Nephron progenitor cell (in vitro differentiated cells): ENCODE measurements around the gene IL1RAPL2.

Experiments used
- DNase-seq: peaks from one replicate; pipeline ENCODE4 v3.0.0; 2021
- H3K27ac Mint-ChIP-seq: 2 replicates; pipeline ENCODE4 v1.8.0; 2021; ENCODE audit warnings: mild to moderate bottlenecking, moderate library complexity, mixed read lengths
- H3K27me3 Mint-ChIP-seq: 2 replicates; pipeline ENCODE4 v1.8.0; 2021; ENCODE audit warnings: mild to moderate bottlenecking, low read depth, mixed read lengths; ENCODE audit not compliant: poor library complexity
- H3K36me3 Mint-ChIP-seq: 2 replicates; pipeline ENCODE4 v1.8.0; 2021; ENCODE audit warnings: low read depth, mixed read lengths
- H3K4me1 Mint-ChIP-seq: 2 replicates; pipeline ENCODE4 v1.8.0; 2021; ENCODE audit warnings: mixed read lengths
- H3K4me3 Mint-ChIP-seq: 2 replicates; pipeline ENCODE4 v1.8.0; 2021; ENCODE audit warnings: mild to moderate bottlenecking, moderate library complexity, mixed read lengths
- H3K9me3 Mint-ChIP-seq: 2 replicates; pipeline ENCODE4 v1.8.0; 2021; ENCODE audit warnings: mild to moderate bottlenecking, moderate library complexity, mixed read lengths
- TF ChIP-seq, protein P1 (sequence below): fragments of 200-600 bp; sonication (generic); IDR thresholded peaks from 2 replicates; pipeline ENCODE4 v1.5.0; 2021; ENCODE audit warnings: antibody characterized with exemption

IL1RAPL2 gene

DNA sequence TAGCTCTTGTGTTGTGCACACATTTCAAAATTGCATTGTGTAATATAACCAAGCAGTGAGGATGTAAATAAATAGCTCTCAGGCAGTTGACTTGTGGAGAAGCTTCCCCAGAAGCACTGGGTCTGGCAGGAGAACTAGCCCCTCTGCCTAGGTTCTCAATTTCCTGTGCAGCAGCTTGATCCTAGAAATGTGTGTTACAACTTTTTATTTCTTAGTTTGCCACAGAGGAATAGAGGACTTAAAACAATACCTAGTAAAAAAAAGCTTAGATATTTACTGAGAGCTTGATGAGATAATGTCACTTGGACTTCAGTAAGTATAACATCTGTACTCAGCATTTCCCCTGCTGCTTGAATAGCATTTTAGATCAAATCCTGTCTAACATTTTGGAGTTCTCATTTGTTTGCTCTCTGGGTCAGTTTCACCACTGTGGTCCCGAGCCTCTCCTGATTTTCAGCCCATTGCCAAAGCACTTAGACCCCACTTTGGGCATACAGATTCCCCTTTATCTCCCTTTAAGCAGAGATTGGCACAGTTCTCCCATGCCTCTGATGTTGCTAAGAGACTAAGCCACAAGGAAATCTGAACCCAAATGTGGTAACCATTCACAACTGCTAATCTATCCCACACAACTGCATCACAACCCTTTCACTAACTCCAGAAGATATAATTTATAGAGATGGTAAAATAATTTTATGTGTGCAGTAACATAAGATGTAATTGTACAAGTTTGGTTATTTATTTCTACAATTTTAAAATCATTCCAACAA lies 1158.2 kb downstream of the IL1RAPL2 start:
- Mint-ChIP-seq H3K27me3 (peaks cover 2% of the 10 kb centered on the region), H3K9me3 (peaks cover 4% of the 10 kb centered on the region), H3K4me1 (peaks cover 5% of the 10 kb centered on the region), H3K4me3 (no peak overlapping the region), H3K36me3 (no peaks in the 10 kb centered on the region), H3K27ac (no peak overlapping the region)
- TF ChIP-seq, protein P1, sequence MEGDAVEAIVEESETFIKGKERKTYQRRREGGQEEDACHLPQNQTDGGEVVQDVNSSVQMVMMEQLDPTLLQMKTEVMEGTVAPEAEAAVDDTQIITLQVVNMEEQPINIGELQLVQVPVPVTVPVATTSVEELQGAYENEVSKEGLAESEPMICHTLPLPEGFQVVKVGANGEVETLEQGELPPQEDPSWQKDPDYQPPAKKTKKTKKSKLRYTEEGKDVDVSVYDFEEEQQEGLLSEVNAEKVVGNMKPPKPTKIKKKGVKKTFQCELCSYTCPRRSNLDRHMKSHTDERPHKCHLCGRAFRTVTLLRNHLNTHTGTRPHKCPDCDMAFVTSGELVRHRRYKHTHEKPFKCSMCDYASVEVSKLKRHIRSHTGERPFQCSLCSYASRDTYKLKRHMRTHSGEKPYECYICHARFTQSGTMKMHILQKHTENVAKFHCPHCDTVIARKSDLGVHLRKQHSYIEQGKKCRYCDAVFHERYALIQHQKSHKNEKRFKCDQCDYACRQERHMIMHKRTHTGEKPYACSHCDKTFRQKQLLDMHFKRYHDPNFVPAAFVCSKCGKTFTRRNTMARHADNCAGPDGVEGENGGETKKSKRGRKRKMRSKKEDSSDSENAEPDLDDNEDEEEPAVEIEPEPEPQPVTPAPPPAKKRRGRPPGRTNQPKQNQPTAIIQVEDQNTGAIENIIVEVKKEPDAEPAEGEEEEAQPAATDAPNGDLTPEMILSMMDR = no peak
- DNase-seq = no peak

DNA sequence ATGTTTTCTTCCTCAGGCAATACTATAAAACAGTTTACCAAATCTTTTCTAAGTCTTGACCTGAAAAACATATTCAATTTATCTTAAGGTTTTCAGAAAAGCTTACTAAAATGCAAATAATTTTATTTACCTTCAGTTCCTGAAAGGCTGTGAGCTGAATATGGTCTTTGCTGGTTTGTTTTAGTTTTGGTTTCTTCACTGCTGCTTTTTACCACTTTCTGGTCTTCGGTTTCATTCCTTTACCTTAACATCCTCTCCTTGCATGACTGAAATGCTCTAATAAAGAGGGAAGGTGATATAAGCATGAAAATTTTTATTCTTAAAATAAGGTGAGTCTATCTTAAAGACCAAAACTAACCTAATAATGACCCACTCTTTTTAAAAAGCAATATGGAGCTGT lies 1159.2 kb downstream of the IL1RAPL2 start:
- peaks cover 7% of the 10 kb centered on the region for H3K9me3 Mint-ChIP-seq
- H3K4me1 Mint-ChIP-seq = peaks cover 5% of the 10 kb centered on the region
- H3K27me3 Mint-ChIP-seq = peaks cover 2% of the 10 kb centered on the region
- no peak overlapping the region for H3K4me3 Mint-ChIP-seq
- H3K36me3 Mint-ChIP-seq = no peaks in the 10 kb centered on the region
- TF ChIP-seq, protein P1 = no peak
- no peak overlapping the region for H3K27ac Mint-ChIP-seq
- no peak for DNase-seq

DNA sequence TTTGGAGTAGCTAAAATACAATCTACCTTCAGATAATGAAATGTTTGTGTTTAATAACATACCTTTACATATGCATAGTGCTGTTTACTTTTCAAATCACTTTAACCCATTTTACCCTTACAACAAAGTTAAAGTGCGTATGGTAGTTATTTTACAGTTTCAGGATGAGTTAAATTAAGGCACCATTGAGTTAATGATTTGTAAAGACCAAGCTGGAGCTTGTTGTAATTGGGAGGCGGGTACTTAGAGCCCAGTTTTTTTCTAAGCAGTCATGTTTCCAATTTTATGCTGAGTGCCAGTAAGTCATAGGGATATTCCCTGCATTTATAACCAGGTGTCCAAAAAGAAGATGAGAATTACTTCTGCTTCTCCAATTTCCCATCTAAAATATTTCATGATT lies 1172.2 kb downstream of the IL1RAPL2 start:
- DNase-seq = no peak
- Mint-ChIP-seq H3K4me3 (no peak overlapping the region), H3K27me3 (no peaks in the 10 kb centered on the region), H3K36me3 (no peaks in the 10 kb centered on the region), H3K4me1 (no peaks in the 10 kb centered on the region), H3K27ac (no peak overlapping the region), H3K9me3 (peaks cover 25% of the 10 kb centered on the region)
- TF ChIP-seq, protein P1 = no peak

DNA sequence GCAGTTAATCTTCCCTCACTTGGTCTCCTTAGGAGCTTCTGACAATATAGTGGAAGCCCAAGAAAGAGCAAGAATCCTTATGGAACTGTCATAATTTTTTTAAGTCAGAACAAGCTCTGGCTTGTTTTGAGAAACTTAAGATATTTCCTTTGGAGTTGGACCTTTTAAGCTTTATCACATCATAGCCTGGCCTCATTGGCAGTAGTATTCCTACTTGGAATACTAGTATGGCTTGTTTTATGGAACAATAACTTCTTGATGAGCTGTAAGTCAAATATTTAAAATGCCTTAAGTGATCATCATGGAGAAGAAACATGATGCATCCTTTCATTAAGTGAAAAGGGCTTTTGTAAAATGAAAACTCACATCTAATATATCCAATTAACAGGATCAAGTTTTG lies 1178.3 kb downstream of the IL1RAPL2 start:
- Mint-ChIP-seq H3K36me3 (no peaks in the 10 kb centered on the region), H3K4me1 (no peaks in the 10 kb centered on the region), H3K27me3 (peaks cover 7% of the 10 kb centered on the region), H3K27ac (no peak overlapping the region), H3K9me3 (peaks cover 3% of the 10 kb centered on the region), H3K4me3 (no peak overlapping the region)
- TF ChIP-seq, protein P1 = no peak
- no peak for DNase-seq

DNA sequence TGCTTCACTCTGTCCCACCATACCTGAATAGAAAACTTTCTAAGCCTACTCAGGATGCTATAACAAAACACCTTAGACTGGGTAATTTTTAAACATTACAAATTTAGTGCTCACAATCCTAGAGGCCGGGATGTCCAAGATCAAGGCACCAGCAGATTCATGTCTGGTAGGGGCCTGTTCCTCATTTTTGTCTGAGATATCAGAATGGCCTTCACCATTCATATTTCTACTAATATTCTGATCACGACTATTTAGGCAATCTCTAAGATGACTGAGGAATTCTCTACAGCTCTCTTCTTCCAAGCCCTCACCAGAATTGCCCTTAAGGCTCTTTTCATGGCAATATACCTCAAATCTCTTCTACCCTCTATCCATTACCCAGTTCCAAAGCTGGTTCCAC lies 1178.9 kb downstream of the IL1RAPL2 start:
- TF ChIP-seq, protein P1 = no peak
- Mint-ChIP-seq H3K27ac (no peak overlapping the region), H3K4me3 (no peak overlapping the region), H3K36me3 (no peaks in the 10 kb centered on the region), H3K9me3 (peaks cover 3% of the 10 kb centered on the region), H3K27me3 (peaks cover 7% of the 10 kb centered on the region), H3K4me1 (no peaks in the 10 kb centered on the region)
- DNase-seq = no peak

DNA sequence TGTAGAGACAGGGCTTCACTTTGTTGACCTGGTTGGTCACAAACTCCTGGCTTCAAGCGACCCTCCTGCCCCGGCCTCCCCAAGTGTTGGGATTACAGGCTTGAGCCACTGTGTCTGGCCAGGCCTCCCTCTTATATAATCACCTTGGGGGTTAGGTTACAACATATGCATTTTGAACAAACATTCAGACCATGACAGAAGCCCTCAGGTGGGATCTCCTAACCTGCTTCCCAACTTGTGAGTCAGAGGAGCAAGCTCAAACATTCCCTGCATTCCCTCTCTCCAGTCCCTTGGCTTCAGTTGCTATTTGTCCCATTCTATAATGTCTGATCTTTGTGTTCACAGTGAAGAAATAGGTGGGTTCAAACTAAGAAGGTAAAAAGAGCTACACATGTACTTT lies 1179.9 kb downstream of the IL1RAPL2 start:
- H3K4me1 Mint-ChIP-seq = no peaks in the 10 kb centered on the region
- no peak overlapping the region for H3K4me3 Mint-ChIP-seq
- H3K9me3 Mint-ChIP-seq = no peaks in the 10 kb centered on the region
- H3K27me3 Mint-ChIP-seq = peaks cover 7% of the 10 kb centered on the region
- TF ChIP-seq, protein P1 = no peak
- no peak overlapping the region for H3K27ac Mint-ChIP-seq
- DNase-seq = no peak
- H3K36me3 Mint-ChIP-seq = no peaks in the 10 kb centered on the region
